ENCODE data around the gene MAPK8IP1.
A peak's percentile ranks its signal among the peaks of the same experiment; 100 is the strongest.
"Not testable (repeated sequence)": the region's sequence is repeated elsewhere in the genome, so short reads cannot be mapped to it uniquely, and the experiment has no call there.

Gene MAPK8IP1

GRCh38 chr11:45890886-45891550 lies 5.6 kb downstream of the MAPK8IP1 start:
- no peak for DNase-seq (ENCODE audit: low read depth)

- DNase-seq (ENCODE audit: low read depth), result no peak
These were observed 7.4 kb downstream of the MAPK8IP1 start for GRCh38 chr11:45892856-45893255.

GRCh38 chr11:45894555-45895247 lies 9.2 kb downstream of the MAPK8IP1 start:
- no peak for DNase-seq (ENCODE audit: low read depth)

DNA sequence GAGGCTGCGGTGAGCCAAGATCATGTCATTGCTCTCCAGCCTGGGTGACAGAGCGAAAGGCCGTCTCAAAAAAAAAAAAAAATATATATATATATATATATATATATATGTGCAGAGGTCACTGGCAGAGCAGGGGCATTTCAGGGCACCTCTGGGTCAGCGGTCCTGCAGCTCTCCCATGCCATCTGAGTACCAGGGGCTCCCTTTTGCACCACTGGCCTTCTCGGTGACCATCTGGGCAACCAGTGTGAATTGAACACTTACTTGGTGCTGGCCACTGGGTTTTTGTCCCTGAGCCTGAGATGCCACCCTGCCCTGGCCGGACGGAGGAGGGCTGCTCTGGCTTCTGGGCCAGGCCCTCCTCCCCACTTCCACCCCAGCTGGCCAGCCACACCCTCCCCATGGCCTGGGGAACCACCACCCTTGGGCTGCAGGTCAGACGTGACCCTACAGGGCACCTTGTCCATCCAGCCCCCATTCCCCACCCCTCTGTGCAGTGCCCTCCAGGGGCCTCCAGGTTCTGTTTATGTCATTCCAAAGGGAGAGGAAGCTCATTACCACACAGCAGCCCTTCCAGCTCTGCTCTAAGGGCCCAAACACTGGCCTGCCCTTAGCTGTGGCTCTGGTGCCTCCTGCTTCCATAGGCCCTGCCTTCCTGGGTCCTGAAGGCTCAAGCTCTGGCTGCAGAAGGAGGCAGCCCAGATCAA lies 10.3 kb downstream of the MAPK8IP1 start:
- no peak for DNase-seq (ENCODE audit: low read depth)

DNA sequence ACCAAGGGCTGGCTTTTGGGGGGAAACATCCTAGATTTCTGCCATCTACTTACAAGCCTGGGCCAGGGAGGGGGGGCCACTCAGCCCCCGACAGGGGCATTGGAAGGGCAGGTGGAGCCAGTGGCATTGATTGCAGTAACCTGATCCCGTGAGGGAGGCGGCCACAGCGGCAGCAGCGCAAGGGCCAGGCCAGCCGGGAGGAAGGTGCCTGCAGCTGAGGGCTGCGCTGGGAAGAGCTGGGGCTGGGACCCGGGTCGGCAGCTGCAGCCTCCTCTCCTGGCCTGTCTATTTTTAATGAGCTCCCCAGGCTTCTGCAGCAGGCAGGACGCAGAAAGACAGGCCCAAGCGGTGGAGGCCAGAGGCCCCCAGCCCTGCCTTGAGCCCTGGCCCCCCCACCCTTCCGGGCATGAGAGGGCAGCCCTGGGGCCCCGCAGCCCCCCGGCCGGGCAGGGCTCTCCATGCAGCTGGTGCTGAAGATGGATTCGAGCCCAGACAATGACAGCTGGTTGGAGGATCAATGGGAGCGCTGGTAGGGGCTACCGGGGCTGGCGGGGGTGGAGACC lies 11.1 kb downstream of the MAPK8IP1 start:
- no peak for DNase-seq (ENCODE audit: low read depth)

- no peak for DNase-seq (ENCODE audit: low read depth)
These were observed 12.1 kb downstream of the MAPK8IP1 start for GRCh38 chr11:45897556-45897955.

DNA sequence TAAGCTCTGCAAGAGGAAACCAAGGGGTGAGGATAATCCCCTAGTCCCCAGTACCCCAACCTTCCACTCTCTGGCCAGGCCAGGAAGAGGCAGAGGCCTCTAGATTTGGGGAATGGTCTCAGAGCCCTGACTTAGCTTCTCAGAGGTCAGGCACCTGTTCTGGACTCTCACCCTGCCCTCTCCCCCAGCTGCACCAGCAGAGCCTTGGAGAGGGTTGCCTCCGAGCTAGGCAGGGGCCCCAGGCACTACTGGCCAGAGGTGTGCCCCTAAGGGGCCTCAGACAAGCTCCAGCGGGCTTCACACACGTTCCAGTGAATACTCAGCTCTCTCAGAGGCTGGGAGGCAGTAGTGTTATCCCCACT lies 13.6 kb downstream of the MAPK8IP1 start:
- no peak for DNase-seq (ENCODE audit: low read depth)

DNA sequence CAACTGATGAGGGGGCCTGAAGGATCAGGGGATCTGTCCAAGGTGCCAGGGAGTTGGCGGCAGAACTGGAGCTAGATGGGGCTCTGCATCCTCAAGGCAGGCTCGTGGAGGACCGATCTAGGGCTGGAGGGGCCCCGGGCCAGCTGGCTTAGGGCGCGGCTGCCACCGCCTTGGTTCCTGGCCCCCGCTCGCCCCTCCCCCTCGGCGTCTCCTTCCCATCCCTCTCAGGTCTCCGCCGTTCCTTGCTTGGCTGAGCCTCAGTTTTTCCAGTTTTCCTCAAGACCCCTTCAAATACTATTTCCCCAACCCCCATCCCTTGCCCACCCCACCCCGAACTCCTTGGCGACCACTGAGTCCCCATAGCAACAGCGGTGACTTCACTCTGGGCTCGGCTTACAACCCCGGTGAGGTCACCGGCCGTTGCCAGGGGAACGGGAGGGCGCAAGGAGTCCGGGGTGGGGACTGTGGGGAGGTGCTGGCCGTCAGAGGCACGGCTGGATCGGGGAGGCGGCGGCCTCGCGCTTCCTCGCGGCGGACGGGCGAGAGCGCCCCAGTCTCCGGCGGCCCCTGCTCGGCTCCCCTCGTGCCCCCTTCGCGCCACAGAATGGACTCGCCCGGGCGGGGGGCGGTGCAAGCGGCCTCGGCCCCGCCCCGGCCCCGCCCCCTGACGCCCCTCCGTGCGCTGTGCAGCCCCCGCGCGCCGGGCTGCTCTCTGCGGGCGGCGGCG lies 14.2 kb downstream of the MAPK8IP1 start:
- peak; percentile 27 for DNase-seq (ENCODE audit: low read depth)

- DNase-seq (ENCODE audit: low read depth), result not testable (repeated sequence)
These were observed 14.8 kb downstream of the MAPK8IP1 start for GRCh38 chr11:45900175-45900800.

GRCh38 chr11:45900916-45901617 lies 15.6 kb downstream of the MAPK8IP1 start:
- DNase-seq (ENCODE audit: low read depth), result no peak

- DNase-seq (ENCODE audit: low read depth), result no peak
These were observed 16.2 kb downstream of the MAPK8IP1 start for GRCh38 chr11:45901626-45902025.

GRCh38 chr11:45902452-45903380 lies 17.3 kb downstream of the MAPK8IP1 start:
- DNase-seq (ENCODE audit: low read depth), result no peak

DNA sequence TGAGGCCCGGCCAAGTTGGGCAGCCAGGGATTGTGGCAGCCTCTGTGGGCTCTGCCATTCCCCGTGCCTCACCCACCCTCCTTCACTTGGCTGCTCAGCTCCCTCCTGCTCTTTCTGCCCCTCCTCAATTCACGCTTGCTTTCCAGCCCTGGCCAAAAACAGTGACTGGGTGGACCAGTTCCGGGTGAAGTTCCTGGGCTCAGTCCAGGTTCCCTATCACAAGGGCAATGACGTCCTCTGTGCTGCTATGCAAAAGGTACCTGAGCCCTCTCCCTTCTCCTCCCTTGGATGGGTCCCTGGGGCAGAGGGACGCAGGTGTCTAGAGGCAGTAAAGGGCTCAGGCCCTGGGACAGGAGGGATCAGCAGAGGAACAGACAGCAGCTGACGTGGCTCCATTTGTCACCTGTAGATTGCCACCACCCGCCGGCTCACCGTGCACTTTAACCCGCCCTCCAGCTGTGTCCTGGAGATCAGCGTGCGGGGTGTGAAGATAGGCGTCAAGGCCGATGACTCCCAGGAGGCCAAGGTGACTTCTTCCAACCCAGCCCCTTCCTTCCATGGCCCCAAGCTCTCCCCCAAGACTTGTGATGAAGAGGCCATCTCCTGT lies 19.0 kb downstream of the MAPK8IP1 start:
- no peak for DNase-seq (ENCODE audit: low read depth)

DNA sequence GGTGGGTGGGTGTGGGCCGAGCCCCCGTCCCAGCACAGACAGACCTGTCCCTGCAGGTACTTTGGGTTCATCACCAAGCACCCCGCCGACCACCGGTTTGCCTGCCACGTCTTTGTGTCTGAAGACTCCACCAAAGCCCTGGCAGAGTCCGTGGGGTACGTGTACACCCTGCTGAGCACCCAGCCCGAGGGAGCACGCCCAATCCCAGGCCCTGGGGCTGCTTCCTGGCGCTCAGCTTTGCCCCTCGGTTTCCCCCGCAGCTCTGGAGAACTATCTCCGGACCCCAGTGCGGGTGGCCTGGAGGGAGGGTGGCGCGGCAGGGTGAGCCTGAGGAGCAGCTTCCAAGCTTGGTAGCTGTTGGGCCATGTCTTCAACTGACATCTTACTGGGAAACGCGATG lies 19.6 kb downstream of the MAPK8IP1 start:
- no peak for DNase-seq (ENCODE audit: low read depth)

DNA sequence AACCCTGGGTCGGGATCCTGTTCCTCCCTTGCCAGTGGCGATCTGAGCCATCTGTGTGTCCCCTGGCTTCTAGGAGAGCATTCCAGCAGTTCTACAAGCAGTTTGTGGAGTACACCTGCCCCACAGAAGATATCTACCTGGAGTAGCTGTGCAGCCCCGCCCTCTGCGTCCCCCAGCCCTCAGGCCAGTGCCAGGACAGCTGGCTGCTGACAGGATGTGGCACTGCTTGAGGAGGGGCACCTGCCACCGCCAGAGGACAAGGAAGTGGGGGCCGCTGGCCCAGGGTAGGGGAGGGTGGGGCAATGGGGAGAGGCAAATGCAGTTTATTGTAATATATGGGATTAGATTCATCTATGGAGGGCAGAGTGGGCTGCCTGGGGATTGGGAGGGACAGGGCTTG lies 20.1 kb downstream of the MAPK8IP1 start:
- DNase-seq (ENCODE audit: low read depth), result not testable (repeated sequence)

- DNase-seq (ENCODE audit: low read depth), result no peak
These were observed 20.7 kb downstream of the MAPK8IP1 start for GRCh38 chr11:45906096-45906682.

GRCh38 chr11:45906965-45907611 lies 21.6 kb downstream of the MAPK8IP1 start, which contains the start of gene FREY1:
Gene FREY1 (minus strand): TSS chr11:45907271. CDS start chr11:45907245, 26 bp downstream.
- no peak for DNase-seq (ENCODE audit: low read depth)

DNA sequence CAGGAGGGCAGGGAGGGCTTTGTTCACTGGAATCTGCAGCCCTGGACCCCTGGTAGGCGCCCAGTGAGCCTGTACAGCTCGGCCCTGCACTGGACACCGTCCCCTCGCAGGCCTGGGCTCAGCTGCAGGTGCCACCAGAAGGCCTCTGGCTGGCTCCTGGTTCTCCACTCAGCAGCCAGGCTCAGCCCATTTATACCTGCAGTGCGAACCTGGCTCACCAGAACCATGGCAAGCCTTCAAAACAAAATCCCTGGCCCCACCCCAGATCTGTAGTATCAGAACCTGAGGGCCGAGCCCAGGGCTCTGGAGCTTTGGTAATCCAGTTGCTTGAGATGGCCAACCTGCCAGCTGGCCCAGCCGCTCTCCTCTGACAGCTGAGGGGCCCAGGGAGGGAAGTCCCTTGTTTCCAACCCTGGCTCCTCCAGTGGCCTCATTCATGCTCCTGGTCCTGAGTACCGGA lies 22.5 kb downstream of the MAPK8IP1 start:
- no peak for DNase-seq (ENCODE audit: low read depth)
